ENCODE data around the gene PORCN. TPM values are rescaled to one million over a fixed set of nuclear protein-coding genes. Genes with fewer than 3 reads are reported as not detected.

Gene PORCN
- 12.4 and 13.8 TPM in 2 replicates for total RNA-seq

GRCh38 chrX:48508400-48509244 is at the start of gene PORCN:
Gene PORCN, plus strand, starts transcription at chrX:48508992. Its CDS starts 829 bp downstream, at chrX:48509821.
- no peaks in the 10 kb centered on the region for H3K27me3 ChIP-seq (ENCODE audit: insufficient read depth, low read length)
- peak within 1 kb of the TSS; percentile 81 for H2AFZ ChIP-seq (ENCODE audit: low read length)
- no peaks in the 10 kb centered on the region for H3K9me3 ChIP-seq (ENCODE audit: low read depth, low read length)
- peak within 1 kb of the TSS; percentile 72 for H3K4me2 ChIP-seq (ENCODE audit: insufficient read depth, low read length)
- TF ChIP-seq, protein P1, sequence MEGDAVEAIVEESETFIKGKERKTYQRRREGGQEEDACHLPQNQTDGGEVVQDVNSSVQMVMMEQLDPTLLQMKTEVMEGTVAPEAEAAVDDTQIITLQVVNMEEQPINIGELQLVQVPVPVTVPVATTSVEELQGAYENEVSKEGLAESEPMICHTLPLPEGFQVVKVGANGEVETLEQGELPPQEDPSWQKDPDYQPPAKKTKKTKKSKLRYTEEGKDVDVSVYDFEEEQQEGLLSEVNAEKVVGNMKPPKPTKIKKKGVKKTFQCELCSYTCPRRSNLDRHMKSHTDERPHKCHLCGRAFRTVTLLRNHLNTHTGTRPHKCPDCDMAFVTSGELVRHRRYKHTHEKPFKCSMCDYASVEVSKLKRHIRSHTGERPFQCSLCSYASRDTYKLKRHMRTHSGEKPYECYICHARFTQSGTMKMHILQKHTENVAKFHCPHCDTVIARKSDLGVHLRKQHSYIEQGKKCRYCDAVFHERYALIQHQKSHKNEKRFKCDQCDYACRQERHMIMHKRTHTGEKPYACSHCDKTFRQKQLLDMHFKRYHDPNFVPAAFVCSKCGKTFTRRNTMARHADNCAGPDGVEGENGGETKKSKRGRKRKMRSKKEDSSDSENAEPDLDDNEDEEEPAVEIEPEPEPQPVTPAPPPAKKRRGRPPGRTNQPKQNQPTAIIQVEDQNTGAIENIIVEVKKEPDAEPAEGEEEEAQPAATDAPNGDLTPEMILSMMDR (IDR thresholded peaks at IDR 0.05; ENCODE audit: extremely low read depth, low read depth, low read length) = no peak
- DNase-seq (ENCODE audit: insufficient read length, low spot score, missing footprints) = peak; percentile 97
- no peaks in the 10 kb centered on the region for H4K20me1 ChIP-seq (ENCODE audit: insufficient read depth, low read length)
- H3K36me3 ChIP-seq (ENCODE audit: insufficient read depth, low read length) = no peaks in the 10 kb centered on the region
- H3K4me1 ChIP-seq (ENCODE audit: insufficient read depth, low read length) = peaks cover 2% of the 10 kb centered on the region
- H3K4me3 ChIP-seq (ENCODE audit: insufficient read depth, low read length) = peak within 1 kb of the TSS; percentile 83
- H3K27ac ChIP-seq (ENCODE audit: low read depth, low read length) = peak within 1 kb of the TSS; percentile 65
- peaks cover 23% of the 10 kb centered on the region for H3K79me2 ChIP-seq (ENCODE audit: insufficient read depth, low read length)

DNA sequence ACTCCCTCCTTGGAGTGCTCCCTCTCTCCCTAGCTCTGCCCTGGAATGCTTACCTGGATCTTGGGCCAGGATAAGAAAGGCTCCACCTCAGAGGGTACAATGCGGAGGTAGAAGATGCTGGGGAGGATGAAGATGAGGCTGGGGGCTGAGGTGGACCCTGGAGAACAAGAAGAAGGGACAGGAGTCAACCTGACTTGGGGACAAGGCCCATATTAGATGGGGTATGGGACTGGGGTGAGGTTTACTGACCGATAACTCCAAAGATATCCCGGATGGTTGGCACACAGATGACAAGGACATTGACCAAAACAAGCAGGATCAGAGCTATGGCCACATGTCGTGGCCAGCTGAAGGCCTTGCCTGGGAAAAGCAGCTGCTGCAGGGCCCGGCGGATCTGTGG is 49.3 kb upstream of the PORCN start:
- no peak overlapping the region for H3K27ac ChIP-seq (ENCODE audit: low read depth, low read length)
- no peaks in the 10 kb centered on the region for H3K27me3 ChIP-seq (ENCODE audit: insufficient read depth, low read length)
- no peak for DNase-seq (ENCODE audit: insufficient read length, low spot score, missing footprints)
- H3K79me2 ChIP-seq (ENCODE audit: insufficient read depth, low read length) = peaks cover 4% of the 10 kb centered on the region
- H4K20me1 ChIP-seq (ENCODE audit: insufficient read depth, low read length) = no peaks in the 10 kb centered on the region
- TF ChIP-seq, protein P1 (IDR thresholded peaks at IDR 0.05; ENCODE audit: extremely low read depth, low read depth, low read length) = no peak
- H3K4me3 ChIP-seq (ENCODE audit: insufficient read depth, low read length) = no peak overlapping the region
- H3K4me1 ChIP-seq (ENCODE audit: insufficient read depth, low read length) = no peaks in the 10 kb centered on the region
- no peak overlapping the region for H2AFZ ChIP-seq (ENCODE audit: low read length)
- no peaks in the 10 kb centered on the region for H3K36me3 ChIP-seq (ENCODE audit: insufficient read depth, low read length)
- H3K9me3 ChIP-seq (ENCODE audit: low read depth, low read length) = no peaks in the 10 kb centered on the region
- H3K4me2 ChIP-seq (ENCODE audit: insufficient read depth, low read length) = no peak overlapping the region

- H3K27ac ChIP-seq (ENCODE audit: low read depth, low read length) = no peak overlapping the region
- DNase-seq (ENCODE audit: insufficient read length, low spot score, missing footprints) = no peak
- H2AFZ ChIP-seq (ENCODE audit: low read length) = no peak overlapping the region
- H3K9me3 ChIP-seq (ENCODE audit: low read depth, low read length) = no peaks in the 10 kb centered on the region
- peaks cover 3% of the 10 kb centered on the region for H3K4me1 ChIP-seq (ENCODE audit: insufficient read depth, low read length)
- H3K27me3 ChIP-seq (ENCODE audit: insufficient read depth, low read length) = no peaks in the 10 kb centered on the region
- peaks cover 6% of the 10 kb centered on the region for H3K79me2 ChIP-seq (ENCODE audit: insufficient read depth, low read length)
- TF ChIP-seq, protein P1 (IDR thresholded peaks at IDR 0.05; ENCODE audit: extremely low read depth, low read depth, low read length) = no peak
- H4K20me1 ChIP-seq (ENCODE audit: insufficient read depth, low read length) = no peaks in the 10 kb centered on the region
- H3K36me3 ChIP-seq (ENCODE audit: insufficient read depth, low read length) = no peaks in the 10 kb centered on the region
- no peak overlapping the region for H3K4me2 ChIP-seq (ENCODE audit: insufficient read depth, low read length)
- no peak overlapping the region for H3K4me3 ChIP-seq (ENCODE audit: insufficient read depth, low read length)
Observed at GRCh38 chrX:48460031-48460430, 48.8 kb upstream of the PORCN start.

DNA sequence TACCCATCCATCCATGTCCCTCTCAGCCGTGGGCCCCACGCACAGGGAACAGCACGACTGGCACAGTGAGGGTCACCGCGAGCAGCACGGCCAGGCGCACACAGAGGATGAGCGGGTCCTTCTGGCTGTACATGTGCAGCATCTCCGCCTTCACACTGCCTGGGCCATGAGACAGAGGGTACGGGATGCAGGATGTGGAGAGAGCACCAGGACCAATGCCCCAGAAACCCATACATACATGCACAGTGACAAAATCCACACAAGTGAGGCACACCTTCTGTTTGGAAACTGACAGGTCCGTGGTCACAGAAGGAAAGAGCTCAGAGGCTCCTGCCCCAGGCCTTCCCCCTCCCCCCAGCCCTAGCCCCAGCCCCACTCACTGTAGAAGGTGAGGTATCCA is 48.2 kb upstream of the PORCN start:
- no peak overlapping the region for H3K4me3 ChIP-seq (ENCODE audit: insufficient read depth, low read length)
- no peaks in the 10 kb centered on the region for H3K36me3 ChIP-seq (ENCODE audit: insufficient read depth, low read length)
- no peaks in the 10 kb centered on the region for H4K20me1 ChIP-seq (ENCODE audit: insufficient read depth, low read length)
- H3K27ac ChIP-seq (ENCODE audit: low read depth, low read length) = no peak overlapping the region
- H3K9me3 ChIP-seq (ENCODE audit: low read depth, low read length) = no peaks in the 10 kb centered on the region
- TF ChIP-seq, protein P1 (IDR thresholded peaks at IDR 0.05; ENCODE audit: extremely low read depth, low read depth, low read length) = no peak
- peaks cover 6% of the 10 kb centered on the region for H3K79me2 ChIP-seq (ENCODE audit: insufficient read depth, low read length)
- peak; percentile 56 for DNase-seq (ENCODE audit: insufficient read length, low spot score, missing footprints)
- H3K27me3 ChIP-seq (ENCODE audit: insufficient read depth, low read length) = no peaks in the 10 kb centered on the region
- H3K4me2 ChIP-seq (ENCODE audit: insufficient read depth, low read length) = no peak overlapping the region
- peaks cover 8% of the 10 kb centered on the region for H3K4me1 ChIP-seq (ENCODE audit: insufficient read depth, low read length)
- H2AFZ ChIP-seq (ENCODE audit: low read length) = no peak overlapping the region

Measured in osteoblast (primary cell).